HG03520 (cell line): ENCODE data around the gene USP7.
"Not testable (repeated sequence)": the region's sequence is repeated elsewhere in the genome, so short reads cannot be mapped to it uniquely, and the experiment has no call there.

Source experiments
- ATAC-seq: cut with Tn5 transposase; IDR thresholded peaks from one replicate; pipeline ENCODE4 v1.9.1; 2021; ENCODE audit warnings: mild to moderate bottlenecking, moderate library complexity; ENCODE audit not compliant: unreplicated experiment

USP7 gene

DNA sequence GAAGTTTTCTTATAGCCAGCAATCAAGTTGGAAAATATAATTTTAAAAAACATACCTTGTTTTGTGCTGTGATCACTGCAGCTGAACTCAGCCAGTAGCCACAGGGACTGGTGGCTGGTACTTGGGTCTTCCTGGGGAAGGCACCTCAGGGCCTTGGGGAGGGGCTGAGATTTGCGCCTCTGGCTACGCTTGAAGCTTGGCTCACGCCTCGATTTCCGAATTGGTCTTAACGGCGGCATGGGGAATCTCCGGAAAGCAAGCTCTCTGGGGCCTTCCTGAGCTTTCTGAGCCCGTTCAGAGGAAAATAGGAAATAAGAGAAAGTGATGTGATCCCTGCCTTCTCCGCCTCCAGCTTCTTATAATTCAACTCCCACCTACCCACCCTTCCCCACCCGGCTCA is 11.3 kb upstream of the USP7 start:
- ATAC-seq: no peak

DNA sequence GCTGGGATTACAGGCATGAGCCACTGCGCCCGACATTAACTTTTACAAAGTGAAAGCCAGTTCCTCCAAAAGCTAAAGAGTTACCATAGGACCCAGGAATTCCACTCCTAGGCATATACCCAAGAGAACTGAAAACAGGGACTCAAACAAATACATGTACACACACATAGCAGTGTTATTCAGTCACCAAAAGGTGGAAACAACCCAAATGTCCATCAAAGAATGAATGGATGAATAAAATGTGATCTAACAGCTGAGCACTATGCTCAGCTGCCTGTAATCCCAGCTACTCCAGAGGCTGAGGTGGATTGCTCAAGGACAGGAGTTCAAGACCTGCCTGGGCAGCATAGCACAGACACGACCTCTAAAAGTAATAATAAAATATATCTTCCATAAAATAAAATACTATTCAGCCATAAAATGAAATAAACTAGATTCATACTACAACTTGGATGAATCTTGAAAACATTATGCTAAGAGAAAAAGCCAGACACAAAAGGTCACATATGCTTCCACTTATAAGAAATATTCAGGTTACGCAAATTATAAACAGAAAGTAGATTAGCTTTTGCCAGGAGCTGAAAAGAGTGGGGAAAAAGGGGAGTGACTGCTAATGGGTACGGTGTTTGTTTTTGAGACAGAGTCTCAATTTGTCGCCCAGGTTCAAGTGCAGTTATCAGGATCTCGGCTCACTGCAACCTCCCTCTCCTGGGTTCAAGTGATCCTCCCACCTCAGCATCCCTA is 9.3 kb upstream of the USP7 start:
- no peak for ATAC-seq

DNA sequence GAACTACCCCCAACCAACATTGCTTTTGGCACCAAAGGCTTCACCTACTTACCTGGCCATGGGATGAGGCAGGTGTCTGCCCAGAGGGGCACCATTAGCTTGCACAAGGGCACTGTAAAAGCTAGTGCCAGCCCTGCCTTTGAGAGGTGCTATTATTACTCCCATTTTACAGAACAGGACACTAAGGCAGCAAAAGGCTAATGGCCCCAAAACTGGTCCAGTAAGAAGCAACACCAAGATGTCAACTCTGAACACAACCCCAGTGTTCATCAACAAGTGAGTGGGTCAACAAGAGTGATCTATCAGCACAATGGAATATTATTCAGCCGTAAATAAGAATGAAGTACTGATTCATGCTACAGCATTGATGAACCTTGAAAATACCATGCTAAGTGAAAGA is 7.7 kb upstream of the USP7 start:
- no peak for ATAC-seq

DNA sequence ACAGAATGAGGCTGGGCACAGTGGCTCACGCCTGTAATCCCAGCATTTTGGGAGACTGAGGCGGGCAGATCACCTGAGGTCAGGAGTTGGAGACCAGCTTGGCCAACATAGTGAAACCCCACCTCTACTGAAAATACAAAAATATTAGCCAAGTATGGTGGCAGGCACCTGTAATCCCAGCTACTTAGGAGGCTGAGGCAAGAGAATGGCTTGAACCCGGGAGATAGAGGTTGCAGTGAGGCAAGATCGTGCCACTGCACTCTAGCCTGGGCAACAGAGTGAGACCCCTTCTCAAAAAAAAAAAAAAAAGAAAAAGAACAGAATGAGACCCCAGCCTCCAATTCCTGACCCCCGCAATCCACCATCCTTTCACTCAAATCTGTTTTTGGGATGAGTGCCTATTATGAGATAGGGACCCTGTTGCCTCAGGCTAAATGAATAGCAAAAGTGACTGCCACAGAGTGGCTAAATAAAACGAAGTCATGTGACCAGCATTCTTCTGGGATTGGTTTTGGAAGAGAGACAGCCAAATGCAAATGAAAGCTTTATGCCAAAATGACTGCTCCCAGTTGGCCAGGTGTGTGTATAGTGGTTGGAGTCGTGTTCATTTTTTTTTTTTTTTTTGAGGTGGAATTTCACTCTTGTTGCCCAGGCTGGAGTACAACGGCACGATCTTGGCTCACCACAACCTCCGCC is 5.6 kb upstream of the USP7 start:
- ATAC-seq: not testable (repeated sequence)

DNA sequence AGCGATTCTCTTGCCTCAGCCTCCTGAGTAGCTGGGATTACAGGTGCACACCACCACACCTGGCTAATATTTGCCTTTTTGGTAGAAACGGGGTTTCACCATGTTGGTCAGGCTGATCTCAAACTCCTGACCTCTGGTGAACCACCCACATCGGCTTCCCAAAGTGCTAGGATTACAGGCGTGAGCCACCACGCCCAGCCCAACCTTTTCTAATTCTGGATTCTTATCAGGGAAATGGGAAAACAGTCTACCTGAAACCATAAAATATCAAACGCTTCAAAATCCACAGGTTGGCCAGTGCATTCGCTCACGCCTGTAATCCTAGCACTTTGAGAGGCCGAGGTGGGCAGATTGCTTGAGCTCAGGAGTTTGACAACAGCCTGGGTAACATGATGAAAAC is 4.3 kb upstream of the USP7 start:
- not testable (repeated sequence) for ATAC-seq

DNA sequence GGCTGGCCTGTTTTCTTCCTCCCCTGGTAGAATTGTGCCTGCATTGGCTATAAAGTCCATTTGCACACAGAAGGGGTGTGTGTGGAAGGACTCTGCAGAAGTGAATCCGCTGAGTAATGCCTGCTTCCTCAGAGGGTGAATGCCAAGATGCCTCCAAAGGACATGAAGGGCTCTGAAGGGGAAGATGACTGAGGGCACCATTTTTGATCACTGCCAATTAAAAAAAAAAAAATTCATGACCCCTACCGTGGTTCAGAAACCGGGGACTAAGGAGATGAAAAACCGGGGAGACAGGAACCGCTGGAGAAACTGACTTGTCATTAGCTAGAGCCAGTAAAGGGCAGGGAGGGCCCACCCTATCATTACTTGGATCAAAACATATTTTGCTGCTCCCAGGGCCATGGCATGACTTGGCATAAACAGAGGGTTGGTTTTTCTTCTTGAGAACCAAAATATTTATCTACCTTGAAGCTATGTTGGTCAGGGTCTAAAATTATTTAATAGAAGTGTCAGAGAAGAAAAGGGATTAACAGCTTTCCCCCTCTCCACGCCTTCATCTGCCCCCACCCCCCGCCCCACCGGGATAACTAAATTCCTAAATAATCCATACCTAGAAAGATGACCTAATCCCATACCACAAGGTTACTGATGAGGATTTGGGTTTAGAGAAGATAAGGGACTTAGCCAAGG is 3.6 kb upstream of the USP7 start:
- no peak for ATAC-seq

DNA sequence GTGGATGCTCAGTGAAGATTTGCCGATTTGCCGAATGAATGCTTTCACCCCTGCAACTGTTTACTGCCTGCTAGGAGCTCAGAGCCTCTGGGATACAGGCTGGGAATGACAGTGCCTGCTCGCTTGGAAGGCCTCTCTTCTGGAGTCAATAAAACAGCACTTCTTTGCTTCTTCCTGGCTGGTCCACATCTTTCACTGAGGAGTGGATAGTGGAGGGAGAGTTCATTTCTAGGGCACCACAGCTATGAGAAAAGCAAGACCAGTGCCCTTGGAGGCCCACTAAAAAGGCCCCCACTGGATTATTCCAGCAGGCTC is 3.1 kb upstream of the USP7 start:
- no peak for ATAC-seq

DNA sequence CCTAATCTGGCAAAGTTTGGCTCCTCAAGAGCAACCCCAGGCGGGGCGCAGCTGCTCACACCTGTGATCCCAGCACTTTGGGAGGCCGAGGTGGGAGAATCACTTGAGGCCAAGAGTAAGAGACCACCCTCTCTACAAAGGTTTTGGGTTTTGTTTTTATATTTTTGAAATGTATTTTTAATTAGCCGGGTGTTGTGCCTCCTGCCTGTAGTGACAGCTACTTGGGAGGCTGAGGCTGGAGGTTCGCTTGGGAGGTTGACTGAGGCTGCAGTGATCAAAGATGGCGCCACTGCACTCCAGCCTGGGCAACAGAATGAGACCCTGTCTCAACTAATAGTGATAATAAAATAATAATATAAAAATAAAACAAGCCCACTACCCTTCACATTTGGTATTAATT is 756 bp upstream of the USP7 start:
- no peak for ATAC-seq

DNA sequence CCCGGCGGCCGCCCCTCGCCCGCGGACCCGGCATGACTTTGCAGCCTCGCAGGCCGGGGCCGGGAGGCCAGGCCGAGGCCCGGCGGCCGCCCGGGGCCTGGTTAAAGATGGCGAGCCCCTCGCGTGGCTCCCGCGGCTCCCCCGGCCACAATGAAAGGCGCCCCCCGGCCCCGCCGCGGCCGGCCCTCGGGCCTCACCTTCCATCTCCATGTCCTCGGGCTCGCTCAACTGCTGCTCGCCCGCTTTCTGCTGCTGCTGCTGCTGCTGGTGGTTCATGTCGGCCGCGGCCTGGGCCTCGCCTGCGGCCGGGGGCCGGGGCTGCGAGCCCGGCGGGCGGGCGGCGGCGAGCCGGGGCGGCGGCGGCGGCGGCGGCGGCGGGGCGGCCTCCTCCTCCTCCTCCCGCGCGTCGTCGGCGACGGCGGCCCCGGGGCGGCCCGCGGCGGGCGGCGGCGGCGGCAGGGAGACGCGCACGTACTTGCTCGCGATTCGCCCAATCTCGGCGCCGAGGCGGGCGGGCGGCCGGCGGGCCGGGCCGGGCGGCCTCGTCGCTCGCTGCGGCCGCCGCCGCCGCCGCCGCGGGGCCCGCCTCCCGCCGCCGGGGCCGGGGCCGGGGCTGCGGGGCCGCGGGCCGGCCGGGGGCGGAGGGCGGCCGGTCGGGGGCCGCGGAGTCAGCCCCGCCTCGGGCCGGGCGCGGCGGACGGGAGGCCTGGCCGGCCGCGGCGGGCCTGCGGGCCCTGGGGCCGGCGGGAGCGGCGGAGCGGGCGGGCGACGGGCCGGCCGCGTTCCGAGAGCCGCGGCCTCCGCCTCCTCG is 491 bp downstream of the USP7 start:
- ATAC-seq: no peak

DNA sequence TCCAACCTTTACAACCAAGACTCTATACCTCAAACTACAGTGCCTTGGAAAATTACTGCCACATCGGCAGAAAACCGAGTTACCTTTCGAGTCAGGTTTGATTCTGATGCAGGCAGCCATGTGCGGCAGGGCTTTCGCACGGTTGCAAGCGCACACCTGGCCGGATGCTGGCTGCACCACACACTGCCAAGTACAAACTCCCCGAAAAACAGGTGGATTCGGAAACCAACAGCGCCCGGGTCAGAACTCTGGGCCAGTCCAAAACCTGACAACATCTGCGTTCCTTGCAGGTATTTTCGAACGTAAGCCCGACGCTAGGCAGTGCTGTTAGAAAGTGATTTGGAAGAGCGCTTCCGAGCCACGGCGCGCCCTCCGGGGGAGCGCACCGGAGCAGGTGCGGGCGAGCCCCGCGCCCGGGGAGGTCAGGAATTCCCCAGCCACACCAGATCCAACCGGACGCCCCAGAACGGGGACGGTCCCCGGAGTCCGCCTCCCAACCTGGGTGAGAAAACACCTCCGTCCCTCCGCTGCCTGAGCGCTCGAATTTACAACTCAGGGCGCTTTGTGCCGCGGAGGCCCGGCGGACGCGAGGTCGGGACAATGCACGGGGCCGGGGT is 1.2 kb downstream of the USP7 start:
- peak; percentile 26 for ATAC-seq

DNA sequence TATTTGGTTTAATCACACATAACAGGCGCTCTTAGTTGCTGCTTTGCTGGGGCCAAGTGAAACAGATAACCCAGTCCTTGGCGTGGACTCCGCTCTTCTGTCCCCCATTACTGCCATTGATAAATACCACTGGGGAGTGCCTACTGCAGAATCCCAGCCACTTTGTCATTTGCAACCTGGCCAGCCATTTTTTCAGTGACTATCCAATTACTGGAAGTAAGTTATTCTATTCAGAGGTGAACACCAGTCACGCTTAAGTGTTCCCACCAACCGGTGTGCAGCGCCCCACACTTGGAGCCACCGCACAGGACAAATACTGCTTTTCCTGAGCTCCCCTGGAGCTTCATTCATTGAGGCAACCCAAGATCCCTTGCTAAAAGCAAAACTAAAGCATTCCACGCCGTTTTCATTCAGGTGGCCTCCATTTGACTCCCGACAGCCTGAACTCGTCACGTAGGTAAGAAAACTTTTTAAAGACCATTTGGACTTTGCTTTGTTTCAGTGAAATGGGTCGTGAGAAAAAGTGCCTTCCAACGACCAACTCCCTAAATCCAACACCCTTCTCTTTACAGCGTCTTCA is 1.8 kb downstream of the USP7 start:
- no peak for ATAC-seq

DNA sequence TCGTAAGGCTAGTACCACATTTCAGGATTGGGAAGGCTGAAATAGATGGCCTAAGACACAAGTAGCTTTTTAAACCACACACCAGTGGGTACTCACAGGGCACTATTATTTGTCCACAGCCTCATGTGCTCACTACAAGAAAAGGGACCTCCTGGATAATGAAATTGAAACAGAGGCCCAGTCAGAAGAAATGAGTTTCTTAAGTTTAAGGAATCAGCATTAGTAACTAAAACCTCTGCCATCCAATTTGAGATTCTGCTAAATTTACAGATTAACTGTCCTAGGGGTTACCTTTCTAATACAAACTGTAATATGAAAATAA is 3.0 kb downstream of the USP7 start:
- ATAC-seq: no peak

DNA sequence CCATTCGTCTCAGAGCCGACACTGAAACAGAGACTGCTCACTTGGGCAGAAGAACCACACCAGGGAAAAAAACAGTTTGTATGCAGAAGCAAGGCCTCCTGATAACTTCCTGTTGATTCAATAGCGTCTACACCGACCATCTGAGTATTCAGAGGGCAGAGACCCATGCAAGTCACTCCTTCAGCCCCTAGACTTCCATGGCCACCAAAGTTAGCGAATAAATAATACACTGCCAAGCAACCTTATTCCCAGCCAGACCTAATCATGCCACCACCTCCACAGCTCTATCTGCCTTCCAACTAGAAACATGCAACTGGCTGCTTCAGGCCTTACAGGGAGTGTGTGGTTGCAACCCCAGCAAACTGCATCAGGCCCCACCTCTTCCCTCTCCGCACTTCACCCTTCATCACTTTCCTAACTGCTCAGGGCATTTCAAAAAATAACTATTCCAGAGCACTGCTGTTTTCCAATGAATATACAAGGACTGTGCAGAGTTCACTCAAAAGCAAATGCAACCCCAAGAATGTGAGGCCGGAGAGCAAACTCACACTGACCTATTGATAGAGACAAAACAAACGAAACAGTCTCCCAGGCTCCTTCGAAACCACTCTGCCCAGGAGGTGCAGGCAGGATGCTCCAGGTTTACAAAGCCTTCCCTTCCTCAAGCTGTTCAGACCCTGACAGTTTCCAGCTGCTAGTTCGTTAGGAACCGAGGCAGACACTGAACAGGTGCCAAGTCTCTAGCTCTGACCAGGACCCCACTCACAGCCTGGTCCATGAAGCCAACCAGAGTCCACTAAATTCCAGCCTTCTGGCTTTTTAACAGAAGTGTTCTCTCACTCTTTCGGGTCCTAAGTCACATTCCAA is 3.6 kb downstream of the USP7 start:
- no peak for ATAC-seq

DNA sequence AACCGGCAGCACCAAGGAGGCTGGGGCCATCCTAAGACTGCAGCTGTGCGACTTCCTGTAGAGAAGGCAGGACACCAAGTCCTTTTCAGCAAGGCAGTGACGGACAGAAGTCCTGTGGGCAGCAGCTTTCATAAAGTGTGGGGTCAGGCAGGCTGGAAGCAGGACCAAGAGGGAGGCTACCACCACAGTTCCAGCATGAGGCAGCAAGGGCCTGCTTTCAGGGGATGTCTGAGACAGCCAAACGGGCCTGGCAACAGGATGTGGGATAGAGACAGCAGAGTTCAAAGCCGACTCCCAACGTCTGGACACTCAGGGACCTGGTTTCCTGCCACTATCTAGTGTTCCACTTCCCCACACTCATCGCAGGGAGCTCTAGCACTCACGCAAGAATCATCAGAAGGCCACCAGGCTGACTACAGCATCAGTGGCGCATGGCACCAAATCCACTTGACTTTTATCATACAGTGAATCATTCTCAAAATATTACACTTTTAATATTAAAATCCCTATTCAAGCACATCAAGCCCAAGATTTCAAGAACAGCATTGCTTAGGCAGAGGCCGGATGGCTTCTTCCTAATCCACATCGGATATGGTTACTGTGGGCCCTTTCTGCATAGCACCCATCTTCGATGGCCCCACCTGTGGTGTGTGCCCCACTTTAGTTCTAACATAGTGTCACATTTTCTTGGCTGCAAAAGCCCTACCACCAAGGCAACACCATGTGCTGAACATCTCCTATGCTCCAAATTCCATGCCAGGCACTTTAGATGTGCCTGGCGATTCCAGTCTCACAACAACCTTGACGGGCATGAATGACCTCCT is 5.2 kb downstream of the USP7 start:
- no peak for ATAC-seq

DNA sequence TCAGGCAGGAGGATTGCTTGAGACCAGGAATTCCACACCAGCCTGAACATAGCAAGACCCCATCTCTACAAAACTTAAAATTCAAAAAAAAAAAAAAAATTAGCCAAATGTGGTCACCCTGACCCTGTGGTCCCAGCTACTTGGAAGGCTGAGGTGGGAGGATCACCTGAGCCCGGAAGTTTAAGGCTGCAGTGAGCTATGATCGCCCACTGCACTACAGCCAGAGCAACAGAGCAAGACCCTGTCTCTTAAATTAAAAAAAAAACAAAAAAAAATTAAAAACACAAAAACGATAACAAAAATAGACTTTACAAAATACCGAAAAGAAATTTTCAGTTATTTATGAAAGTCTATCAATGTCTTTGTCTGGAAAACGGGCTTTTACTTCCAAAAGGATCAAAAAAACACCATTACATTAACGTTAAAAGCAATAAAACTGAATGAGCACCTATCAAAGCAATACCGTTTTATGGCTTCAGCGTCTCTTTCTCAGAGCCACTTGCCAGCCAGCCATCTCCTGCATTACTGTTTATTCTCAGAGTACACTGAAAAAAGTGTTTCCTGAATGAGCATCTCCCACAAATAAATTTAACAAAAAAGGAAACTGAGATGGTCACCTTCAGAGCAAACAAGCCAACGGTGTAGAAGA is 6.1 kb downstream of the USP7 start:
- ATAC-seq: no peak

DNA sequence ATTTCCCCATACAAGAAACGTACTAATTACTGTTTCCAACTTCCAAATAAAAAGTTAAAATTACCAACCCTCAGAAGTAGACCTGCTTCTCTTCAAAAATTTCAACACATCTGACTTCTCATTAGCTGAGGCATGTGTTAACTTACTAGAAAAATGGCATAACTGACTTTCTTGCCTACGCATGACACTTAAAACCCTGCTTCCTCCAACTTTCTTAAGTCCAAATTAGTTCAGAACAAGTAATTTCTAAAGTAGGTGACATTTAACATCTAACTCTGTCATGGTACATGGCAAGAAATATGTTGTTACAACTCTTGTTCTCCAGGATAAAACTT is 6.7 kb downstream of the USP7 start:
- ATAC-seq: no peak

DNA sequence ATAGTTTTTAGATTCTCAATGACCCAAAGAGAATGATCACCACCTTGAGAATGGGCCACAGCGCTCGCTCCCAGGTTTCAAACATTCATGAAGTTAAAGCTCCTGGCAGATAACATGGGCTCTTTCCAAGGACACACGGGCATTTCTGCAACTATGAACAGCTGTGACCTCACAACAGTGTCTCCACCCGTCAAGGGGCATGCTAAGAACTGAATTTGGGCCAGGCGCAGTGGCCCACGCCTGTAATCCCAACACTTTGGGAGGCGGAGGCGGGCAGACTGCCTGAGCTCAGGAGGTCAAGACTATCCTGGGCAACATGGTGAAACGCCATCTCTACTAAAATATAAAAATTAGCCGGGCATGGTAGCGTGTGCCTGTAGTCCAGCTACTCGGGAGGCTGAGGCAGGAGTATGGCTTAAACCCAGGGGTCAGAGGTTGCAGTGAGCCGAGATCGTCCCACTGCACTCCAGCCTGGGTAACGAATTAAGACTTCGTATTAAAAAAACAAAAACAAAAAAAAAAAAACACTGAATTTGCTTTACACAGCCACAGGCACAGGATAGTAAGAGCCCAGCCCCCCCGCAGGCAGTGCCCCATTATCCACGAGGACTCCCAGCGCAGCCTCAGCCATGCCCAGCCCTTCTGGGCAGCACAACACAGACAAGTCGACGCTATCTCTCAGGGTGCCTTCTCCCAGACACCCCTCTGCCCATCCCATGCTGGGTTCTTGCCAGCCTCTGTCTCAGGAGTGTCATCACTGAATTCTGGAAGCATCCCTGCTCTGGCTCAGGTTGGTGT is 7.2 kb downstream of the USP7 start:
- no peak for ATAC-seq

DNA sequence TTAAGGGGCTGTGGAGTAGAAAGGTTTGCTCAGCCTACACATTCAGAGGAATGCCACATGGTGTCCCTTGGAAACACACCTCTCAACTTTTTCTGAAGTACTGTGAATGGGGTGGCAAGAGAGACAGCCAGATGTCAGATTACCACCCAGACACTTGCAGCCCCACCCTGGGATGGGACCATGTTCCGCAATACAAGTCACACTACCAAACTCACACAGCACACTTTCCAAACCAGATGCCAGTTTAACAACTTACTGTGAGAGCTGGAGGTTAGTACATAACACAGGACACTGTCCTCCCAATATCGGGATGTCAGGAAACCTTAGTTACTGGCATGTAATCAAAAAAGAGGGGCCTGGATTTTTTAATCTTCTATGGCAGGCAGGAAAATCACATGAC is 7.9 kb downstream of the USP7 start:
- ATAC-seq: no peak
